Measurements from ENCODE around the gene GRK5.

The GRK5 gene

GRCh38 chr10:119391440-119392251 is 184.3 kb downstream of the GRK5 start:
- DNase-seq: no peak

- DNase-seq: no peak
Observed at GRCh38 chr10:119393019-119393418, 185.6 kb downstream of the GRK5 start.

- DNase-seq: no peak
Observed at GRCh38 chr10:119393421-119393820, 186.1 kb downstream of the GRK5 start.

GRCh38 chr10:119393845-119394244 is 186.5 kb downstream of the GRK5 start:
- no peak for DNase-seq

- no peak for DNase-seq
Observed at GRCh38 chr10:119394657-119395279, 187.4 kb downstream of the GRK5 start.

- DNase-seq: no peak
Observed at GRCh38 chr10:119395280-119396007, 188.1 kb downstream of the GRK5 start.

- DNase-seq: peak; percentile 74
Observed at GRCh38 chr10:119396008-119396708, 188.8 kb downstream of the GRK5 start.

- DNase-seq: no peak
Observed at GRCh38 chr10:119396709-119397071, 189.3 kb downstream of the GRK5 start.

- no peak for DNase-seq
Observed at GRCh38 chr10:119397416-119397815, 190.0 kb downstream of the GRK5 start.

- no peak for DNase-seq
Observed at GRCh38 chr10:119398996-119399395, 191.6 kb downstream of the GRK5 start.

GRCh38 chr10:119399466-119399865 is 192.1 kb downstream of the GRK5 start:
- DNase-seq: no peak

GRCh38 chr10:119401671-119402395 is 194.5 kb downstream of the GRK5 start:
- DNase-seq: no peak

GRCh38 chr10:119403921-119404320 is 196.6 kb downstream of the GRK5 start:
- DNase-seq: no peak

- no peak for DNase-seq
Observed at GRCh38 chr10:119404719-119405519, 197.5 kb downstream of the GRK5 start.

GRCh38 chr10:119405520-119405807 is 198.1 kb downstream of the GRK5 start:
- DNase-seq: no peak

GRCh38 chr10:119406137-119406536 is 198.8 kb downstream of the GRK5 start:
- DNase-seq: no peak

GRCh38 chr10:119406601-119407253 is 199.4 kb downstream of the GRK5 start:
- no peak for DNase-seq

GRCh38 chr10:119407254-119407777 is 199.9 kb downstream of the GRK5 start:
- no peak for DNase-seq

GRCh38 chr10:119408072-119408471 is 200.7 kb downstream of the GRK5 start:
- DNase-seq: no peak

- no peak for DNase-seq
Observed at GRCh38 chr10:119408969-119409371, 201.6 kb downstream of the GRK5 start.

- DNase-seq: no peak
Observed at GRCh38 chr10:119409385-119409784, 202.0 kb downstream of the GRK5 start.
